Ishikawa (cell line): Measurements from ENCODE around the gene EFCAB7.

ENCODE experiments used
- EP300 ChIP-seq: IDR thresholded peaks from 2 replicates; pipeline ENCODE4 v1.6.1; 2012; ENCODE audit warnings: borderline replicate concordance
- TAF1 ChIP-seq: IDR thresholded peaks from 2 replicates; pipeline ENCODE4 v1.6.1; 2012; ENCODE audit warnings: low read depth, mild to moderate bottlenecking
- TF ChIP-seq, protein P1 (sequence below): IDR thresholded peaks from 2 replicates; pipeline ENCODE4 v1.6.1; 2012

DNA sequence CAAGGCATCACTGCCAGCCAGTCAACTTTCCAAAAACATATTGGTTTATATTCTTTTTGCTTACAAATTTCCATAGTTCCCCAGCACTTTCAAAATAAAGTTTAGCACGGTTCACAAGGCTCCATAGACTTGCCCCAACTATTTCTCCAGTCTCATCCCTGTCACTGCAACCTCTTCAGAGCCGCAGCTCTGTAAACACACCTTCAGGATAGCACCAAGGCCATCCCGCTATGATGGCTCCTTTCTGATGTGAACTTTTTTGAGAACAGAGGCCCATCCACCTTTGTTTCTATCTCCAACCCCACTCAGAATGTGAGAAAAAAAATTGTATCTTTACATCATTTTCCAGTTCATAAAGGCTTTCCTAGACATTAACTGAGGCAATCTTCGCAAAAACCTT is 96.2 kb downstream of the EFCAB7 start:
- no peak for TF ChIP-seq TAF1
- TF ChIP-seq EP300, result no peak
- TF ChIP-seq, protein P1, sequence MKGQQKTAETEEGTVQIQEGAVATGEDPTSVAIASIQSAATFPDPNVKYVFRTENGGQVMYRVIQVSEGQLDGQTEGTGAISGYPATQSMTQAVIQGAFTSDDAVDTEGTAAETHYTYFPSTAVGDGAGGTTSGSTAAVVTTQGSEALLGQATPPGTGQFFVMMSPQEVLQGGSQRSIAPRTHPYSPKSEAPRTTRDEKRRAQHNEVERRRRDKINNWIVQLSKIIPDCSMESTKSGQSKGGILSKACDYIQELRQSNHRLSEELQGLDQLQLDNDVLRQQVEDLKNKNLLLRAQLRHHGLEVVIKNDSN, result no peak
